Measurements from ENCODE around the gene DRD4.

DNA sequence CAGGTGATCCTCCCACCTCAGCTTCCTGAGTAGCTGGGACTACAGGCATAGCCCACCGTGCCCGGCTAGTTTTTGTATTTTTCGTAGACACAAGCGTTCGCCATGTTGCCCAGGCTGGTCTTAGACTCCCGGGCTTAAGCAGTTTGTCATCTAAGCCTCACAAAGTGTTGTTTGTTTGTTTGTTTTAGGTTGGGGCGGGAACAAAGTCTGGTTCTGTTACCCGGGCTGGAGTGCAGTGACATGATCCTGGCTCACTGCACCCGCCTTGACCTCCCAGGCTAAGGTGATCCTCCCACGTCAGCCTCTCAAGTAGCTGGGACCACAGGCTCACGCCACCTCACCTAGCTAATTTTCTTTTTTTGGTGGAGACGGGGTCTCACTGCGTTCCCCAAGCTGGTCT lies 33.9 kb upstream of the DRD4 start:
- TF ChIP-seq HDGF (IDR thresholded peaks at IDR 0.05; ENCODE audit: borderline replicate concordance) = no peak
- TF ChIP-seq BHLHE40 (IDR thresholded peaks at IDR 0.05; ENCODE audit: borderline replicate concordance) = no peak
- TF ChIP-seq ZNF384 (IDR thresholded peaks at IDR 0.05) = no peak
- no peak for TF ChIP-seq SP1 (IDR thresholded peaks at IDR 0.05)
- TF ChIP-seq FOXM1 (IDR thresholded peaks at IDR 0.05; ENCODE audit: borderline replicate concordance) = no peak
